HepG2 (cell line): Measurements from ENCODE around the gene SLC35B2. TPM values are rescaled to one million over a fixed set of nuclear protein-coding genes. Genes with fewer than 3 reads are reported as not detected.

Source experiments
- AGO2 ChIP-seq: fragments of 200-400 bp; formaldehyde crosslinking; optimal IDR thresholded peaks from 2 replicates; pipeline ENCODE3; 2017; ENCODE audit warnings: mild to moderate bottlenecking, low read depth, low read length, moderate library complexity
- ATF5 ChIP-seq: sonication (generic); formaldehyde crosslinking; IDR thresholded peaks from 2 replicates; pipeline ENCODE4 v1.4.0; 2020; ENCODE audit warnings: mild to moderate bottlenecking, low read depth, missing genetic modification reagents
- BCL6 ChIP-seq: IDR thresholded peaks from 2 replicates; pipeline ENCODE4 v1.6.1; 2016; ENCODE audit warnings: missing genetic modification reagents, missing compliant biosample characterization
- CENPT ChIP-seq: sonication (generic); formaldehyde crosslinking; IDR thresholded peaks from 2 replicates; pipeline ENCODE4 v1.8.0; 2022; ENCODE audit warnings: low read depth, mild to moderate bottlenecking, moderate library complexity, missing genetic modification reagents
- DBP ChIP-seq: sonication (generic); formaldehyde crosslinking; IDR thresholded peaks from 2 replicates; pipeline ENCODE4 v1.4.0; 2020; ENCODE audit warnings: missing genetic modification reagents; ENCODE audit errors: not compliant biosample characterization
- E2F1 ChIP-seq: sonication (generic); formaldehyde crosslinking; IDR thresholded peaks from 2 replicates; pipeline ENCODE4 v1.5.0; 2020; ENCODE audit warnings: missing genetic modification reagents
- FOXA3 ChIP-seq: IDR thresholded peaks from 2 replicates; pipeline ENCODE4 v1.6.1; 2016; ENCODE audit warnings: missing genetic modification reagents, missing compliant biosample characterization
- FOXC1 ChIP-seq: sonication (generic); formaldehyde crosslinking; IDR thresholded peaks from 2 replicates; pipeline ENCODE4 v1.8.0; 2022; ENCODE audit warnings: mild to moderate bottlenecking, missing genetic modification reagents, borderline replicate concordance
- FOXK2 ChIP-seq: fragments of 450-650 bp; IDR thresholded peaks from 2 replicates; pipeline ENCODE4 v1.6.1; 2016
- KLF12 ChIP-seq: sonication (generic); formaldehyde crosslinking; IDR thresholded peaks from 2 replicates; pipeline ENCODE4 v1.4.0; 2020; ENCODE audit warnings: missing genetic modification reagents, borderline replicate concordance
- LBX2 ChIP-seq: sonication (generic); formaldehyde crosslinking; IDR thresholded peaks from 2 replicates; pipeline ENCODE4 v1.5.0; 2020; ENCODE audit warnings: missing genetic modification reagents, mild to moderate bottlenecking, borderline replicate concordance
- RAD21 ChIP-seq: fragments of 450-650 bp; formaldehyde crosslinking; IDR thresholded peaks from 2 replicates; pipeline ENCODE4 v1.5.0; 2020; ENCODE audit warnings: mild to moderate bottlenecking
- SKI ChIP-seq: fragments of 450-650 bp; IDR thresholded peaks from one replicate; pipeline ENCODE4 v1.6.1; 2018; ENCODE audit warnings: mild to moderate bottlenecking; ENCODE audit not compliant: partially characterized antibody
- ZBTB4 ChIP-seq: sonication (generic); formaldehyde crosslinking; IDR thresholded peaks from 2 replicates; pipeline ENCODE4 v1.4.0; 2020; ENCODE audit warnings: missing genetic modification reagents, mild to moderate bottlenecking, borderline replicate concordance
- ZNF124 ChIP-seq: sonication (generic); formaldehyde crosslinking; IDR thresholded peaks from 2 replicates; pipeline ENCODE4 v1.4.0; 2020; ENCODE audit warnings: missing genetic modification reagents
- ZNF281 ChIP-seq: sonication (generic); formaldehyde crosslinking; IDR thresholded peaks from 2 replicates; pipeline ENCODE4 v1.4.0; 2020; ENCODE audit warnings: missing genetic modification reagents, borderline replicate concordance
- ZNF747 ChIP-seq: sonication (generic); formaldehyde crosslinking; IDR thresholded peaks from 2 replicates; pipeline ENCODE4 v1.8.1; 2023; ENCODE audit warnings: missing genetic modification reagents, mild to moderate bottlenecking, borderline replicate concordance
- ZNF777 ChIP-seq: sonication (generic); formaldehyde crosslinking; IDR thresholded peaks from 2 replicates; pipeline ENCODE4 v1.4.0; 2020; ENCODE audit warnings: missing genetic modification reagents
- ZNF781 ChIP-seq: sonication (generic); formaldehyde crosslinking; IDR thresholded peaks from 2 replicates; pipeline ENCODE4 v1.5.1; 2020; ENCODE audit warnings: borderline replicate concordance, mild to moderate bottlenecking, missing genetic modification reagents; ENCODE audit errors: not compliant biosample characterization
- polyA plus RNA-seq, 8 experiments: library from polyadenylated mRNA; depleted of rRNA in 3 of 8; stranded (reverse) in 7 of 8; unstranded in 1 of 8; fragments of >200 nt; fragmentation: Illumina TruSeq in 4 of 8; extraction: Trizol in 4 of 8; gene quantifications; 2 replicates each; pipeline versions ENCODE4 v1.2.1 to v1.2.3, GENCODE V29; 2011 to 2016; ENCODE audit warnings: low read depth in 4 of 8, missing spikeins in 1 of 8, mixed read lengths in 1 of 8; ENCODE audit not compliant: insufficient read depth in 1 of 8
- total RNA-seq, 5 experiments: library from RNA; depleted of rRNA; stranded (reverse); fragments of >200 nt; fragmentation: Illumina TruSeq; extraction: Trizol; gene quantifications; 2 replicates each; pipeline ENCODE4 v1.2.3, GENCODE V29; 2016; ENCODE audit warnings: low read depth in 1 of 5

The SLC35B2 gene
- total and polyA plus RNA-seq, 2 of the 13 experiments (the other 11 are each of a cell fraction or from before 2014, with no cell fraction given) = 61.1 to 148 TPM

GRCh38 chr6:44221291-44221960 is 35.9 kb downstream of the SLC35B2 start (continued):
- no peak for TF ChIP-seq E2F1 (CRISPR knock-in tag)
- peak; percentile 55; the same call in 1 of the 2 replicates for TF ChIP-seq KLF12 (CRISPR knock-in tag)
- TF ChIP-seq BCL6 (CRISPR knock-in tag) = 0 out of 2 replicates have a peak, but pooled peaks have one; percentile 17
- TF ChIP-seq ZNF747 (CRISPR knock-in tag) = peak; percentile 39; the same call in 1 of the 2 replicates
- peak; percentile 47; the same call in 1 of the 2 replicates for TF ChIP-seq FOXA3
- no peak for TF ChIP-seq CENPT (CRISPR knock-in tag)
- 0 out of 2 replicates have a peak, but pooled peaks have one; percentile 49 for TF ChIP-seq ZNF124 (CRISPR knock-in tag)
- no peak; the same call in 1 of the 2 replicates for TF ChIP-seq LBX2 (CRISPR knock-in tag)
- peak; percentile 67 for TF ChIP-seq ZNF281 (CRISPR knock-in tag)
- no peak for TF ChIP-seq FOXK2
- no peak for TF ChIP-seq ZNF781 (CRISPR knock-in tag)
- TF ChIP-seq DBP (CRISPR knock-in tag) = no peak
- peak; percentile 86 for TF ChIP-seq RAD21 (CRISPR knock-in tag)
- TF ChIP-seq AGO2 = no peak
- peak; percentile 13 for TF ChIP-seq SKI
- TF ChIP-seq ATF5 = no peak
- TF ChIP-seq FOXC1 (CRISPR knock-in tag) = peak; percentile 76; the same call in 1 of the 2 replicates
- TF ChIP-seq ZBTB4 (CRISPR knock-in tag) = peak; percentile 91; the same call in 1 of the 2 replicates
- TF ChIP-seq ZNF777 = peak; percentile 49; the same call in 1 of the 2 replicates
